Right atrium auricular region (tissue), 2 donors: Measurements from ENCODE around the gene ACACB. TPM values are rescaled to one million over a fixed set of nuclear protein-coding genes. Genes with fewer than 3 reads are reported as not detected.

Experiments
- DNase-seq: peaks from one replicate; pipeline ENCODE4 v3.0.0-alpha.2; 2019; ENCODE audit warnings: low spot score
- H3K27ac ChIP-seq, 2 donors: fragments of 200-600 bp; sonication (generic); 1 replicate in 1 of 2; 2 replicates in 1 of 2; pipeline ENCODE4 v1.5.1; 2016 to 2019
- H3K27me3 ChIP-seq, 2 donors: fragments of 200-600 bp; sonication (generic); one replicate each; pipeline versions ENCODE4 v1.5.1 to v1.6.0; 2017 to 2019
- H3K36me3 ChIP-seq: fragments of 200-600 bp; sonication (generic); one replicate; pipeline ENCODE4 v1.5.1; 2016
- H3K4me1 ChIP-seq, 2 donors: fragments of 200-600 bp; sonication (generic); one replicate each; pipeline versions ENCODE4 v1.5.1 to v1.6.0; 2017 to 2019
- H3K4me3 ChIP-seq, 2 donors: fragments of 200-600 bp; sonication (generic); 1 replicate in 1 of 2; 2 replicates in 1 of 2; pipeline ENCODE4 v1.5.1; 2017 to 2019; ENCODE audit warnings: mild to moderate bottlenecking in 1 of 2, moderate library complexity in 1 of 2
- H3K9me3 ChIP-seq, 2 donors: fragments of 200-600 bp; sonication (generic); one replicate each; pipeline ENCODE4 v1.5.1; 2019
- total RNA-seq, 2 donors: library from RNA; depleted of rRNA; stranded (reverse); fragments of >200 nt; gene quantifications; one replicate each; pipeline ENCODE4 v1.1.0, GENCODE V29; 2016
- TF ChIP-seq, protein P1 (sequence below), 2 donors: fragments of 200-600 bp; sonication (generic); IDR thresholded peaks; one replicate each; pipeline ENCODE4 v1.5.1; 2019; ENCODE audit warnings: antibody characterized with exemption in 2 of 2

The ACACB gene
- total RNA-seq, 2 donors from 2014 or later, result 76.8 to 104 TPM

DNA sequence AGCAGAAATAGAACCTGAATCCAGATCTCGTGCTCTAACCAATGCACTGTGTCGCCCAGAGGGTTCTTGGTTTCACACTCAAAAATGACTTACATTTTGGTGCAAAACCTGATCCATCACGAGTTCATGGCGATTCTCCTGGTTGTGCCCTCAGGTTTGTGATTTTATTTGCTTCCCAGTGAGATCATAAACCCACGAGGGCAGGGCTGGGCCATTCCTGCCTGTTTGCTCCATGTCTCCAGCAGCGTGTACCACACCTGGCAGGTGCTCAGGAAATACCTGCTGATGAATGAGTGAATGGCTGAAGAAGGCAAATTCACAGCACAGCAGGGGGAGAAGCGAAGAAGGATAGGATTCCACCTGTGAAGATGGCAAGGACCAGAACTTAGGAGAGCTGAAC lies 9.4 kb downstream of the ACACB start:
- peak overlapping the region; percentile 9 to 72 for H3K27ac ChIP-seq
- TF ChIP-seq, protein P1, sequence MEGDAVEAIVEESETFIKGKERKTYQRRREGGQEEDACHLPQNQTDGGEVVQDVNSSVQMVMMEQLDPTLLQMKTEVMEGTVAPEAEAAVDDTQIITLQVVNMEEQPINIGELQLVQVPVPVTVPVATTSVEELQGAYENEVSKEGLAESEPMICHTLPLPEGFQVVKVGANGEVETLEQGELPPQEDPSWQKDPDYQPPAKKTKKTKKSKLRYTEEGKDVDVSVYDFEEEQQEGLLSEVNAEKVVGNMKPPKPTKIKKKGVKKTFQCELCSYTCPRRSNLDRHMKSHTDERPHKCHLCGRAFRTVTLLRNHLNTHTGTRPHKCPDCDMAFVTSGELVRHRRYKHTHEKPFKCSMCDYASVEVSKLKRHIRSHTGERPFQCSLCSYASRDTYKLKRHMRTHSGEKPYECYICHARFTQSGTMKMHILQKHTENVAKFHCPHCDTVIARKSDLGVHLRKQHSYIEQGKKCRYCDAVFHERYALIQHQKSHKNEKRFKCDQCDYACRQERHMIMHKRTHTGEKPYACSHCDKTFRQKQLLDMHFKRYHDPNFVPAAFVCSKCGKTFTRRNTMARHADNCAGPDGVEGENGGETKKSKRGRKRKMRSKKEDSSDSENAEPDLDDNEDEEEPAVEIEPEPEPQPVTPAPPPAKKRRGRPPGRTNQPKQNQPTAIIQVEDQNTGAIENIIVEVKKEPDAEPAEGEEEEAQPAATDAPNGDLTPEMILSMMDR (IDR thresholded peaks at IDR 0.05), result no peak
- H3K9me3 ChIP-seq, result no peaks in the 10 kb centered on the region
- H3K27me3 ChIP-seq, result no peaks in the 10 kb centered on the region
- no peak overlapping the region for H3K4me3 ChIP-seq
- peaks cover 0 to 46% of the 10 kb centered on the region in 2 donors for H3K4me1 ChIP-seq
- DNase-seq, result no peak
- no peaks in the 10 kb centered on the region for H3K36me3 ChIP-seq

DNA sequence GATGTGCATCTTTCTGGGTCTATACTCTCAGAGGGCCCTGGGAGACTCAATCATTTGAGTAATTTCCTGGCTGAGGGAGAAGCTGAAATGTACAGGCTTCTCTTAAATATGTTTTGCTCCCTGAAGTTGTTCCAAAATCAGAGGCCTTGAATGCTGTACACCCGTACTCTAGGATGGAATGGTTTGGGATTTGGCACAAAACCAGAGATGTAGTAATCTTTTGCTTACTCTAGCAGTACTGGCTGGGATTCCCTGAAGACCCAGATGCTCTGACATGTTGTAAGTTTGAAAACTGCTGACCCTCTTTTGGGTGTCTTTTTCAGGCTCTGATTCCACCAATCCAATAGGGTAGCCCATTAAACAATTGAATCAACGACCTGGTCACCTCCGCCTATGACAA lies 10.4 kb downstream of the ACACB start:
- Histone ChIP-seq H3K4me1 (peaks cover 0 to 47% of the 10 kb centered on the region in 2 donors), H3K4me3 (no peak overlapping the region), H3K9me3 (no peaks in the 10 kb centered on the region), H3K36me3 (no peaks in the 10 kb centered on the region), H3K27ac (peak overlapping the region in 1 of 2 donors; percentile 72), H3K27me3 (no peaks in the 10 kb centered on the region)
- TF ChIP-seq, protein P1 (IDR thresholded peaks at IDR 0.05), result no peak
- DNase-seq, result no peak

DNA sequence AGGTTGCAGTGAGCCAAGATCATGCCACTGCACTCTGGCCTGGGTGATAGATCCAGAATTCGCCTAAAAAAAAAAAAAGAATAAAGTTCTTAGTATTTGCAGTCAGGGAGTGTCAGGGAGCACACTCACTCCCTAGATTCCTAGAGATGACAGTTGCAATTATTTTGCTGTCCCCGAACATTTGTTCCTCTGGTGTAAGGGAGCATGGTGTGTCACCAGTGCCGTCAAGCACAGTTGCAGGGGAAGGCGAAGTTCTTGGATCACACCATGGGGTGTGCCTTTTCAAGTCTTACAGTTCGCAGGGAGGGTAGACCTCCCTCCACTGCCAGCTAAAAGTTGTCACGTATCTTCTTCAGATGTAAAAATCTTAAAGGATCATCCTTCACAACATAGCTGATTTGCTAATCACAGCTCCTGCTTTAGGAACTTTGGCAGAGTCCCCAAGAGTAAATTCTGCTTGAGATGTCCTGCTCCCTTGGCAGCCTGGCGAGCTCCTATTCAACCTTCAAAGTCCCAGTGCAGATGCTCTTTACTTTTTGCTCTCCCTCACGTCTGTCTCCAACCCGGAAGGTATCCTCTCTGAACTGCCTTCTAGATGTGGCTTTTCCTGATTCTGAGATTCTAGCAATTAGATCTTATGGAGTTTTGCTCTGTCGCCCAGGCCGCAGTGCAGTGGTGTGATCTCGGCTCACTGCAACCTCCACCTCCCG lies 11.3 kb downstream of the ACACB start:
- TF ChIP-seq, protein P1 (IDR thresholded peaks at IDR 0.05), result no peak
- peaks cover 0 to 56% of the 10 kb centered on the region in 2 donors for H3K4me1 ChIP-seq
- peak overlapping the region; percentile 1 to 72 for H3K27ac ChIP-seq
- H3K27me3 ChIP-seq, result no peaks in the 10 kb centered on the region
- H3K36me3 ChIP-seq, result no peaks in the 10 kb centered on the region
- no peaks in the 10 kb centered on the region for H3K9me3 ChIP-seq
- no peak for DNase-seq
- H3K4me3 ChIP-seq, result no peak overlapping the region

DNA sequence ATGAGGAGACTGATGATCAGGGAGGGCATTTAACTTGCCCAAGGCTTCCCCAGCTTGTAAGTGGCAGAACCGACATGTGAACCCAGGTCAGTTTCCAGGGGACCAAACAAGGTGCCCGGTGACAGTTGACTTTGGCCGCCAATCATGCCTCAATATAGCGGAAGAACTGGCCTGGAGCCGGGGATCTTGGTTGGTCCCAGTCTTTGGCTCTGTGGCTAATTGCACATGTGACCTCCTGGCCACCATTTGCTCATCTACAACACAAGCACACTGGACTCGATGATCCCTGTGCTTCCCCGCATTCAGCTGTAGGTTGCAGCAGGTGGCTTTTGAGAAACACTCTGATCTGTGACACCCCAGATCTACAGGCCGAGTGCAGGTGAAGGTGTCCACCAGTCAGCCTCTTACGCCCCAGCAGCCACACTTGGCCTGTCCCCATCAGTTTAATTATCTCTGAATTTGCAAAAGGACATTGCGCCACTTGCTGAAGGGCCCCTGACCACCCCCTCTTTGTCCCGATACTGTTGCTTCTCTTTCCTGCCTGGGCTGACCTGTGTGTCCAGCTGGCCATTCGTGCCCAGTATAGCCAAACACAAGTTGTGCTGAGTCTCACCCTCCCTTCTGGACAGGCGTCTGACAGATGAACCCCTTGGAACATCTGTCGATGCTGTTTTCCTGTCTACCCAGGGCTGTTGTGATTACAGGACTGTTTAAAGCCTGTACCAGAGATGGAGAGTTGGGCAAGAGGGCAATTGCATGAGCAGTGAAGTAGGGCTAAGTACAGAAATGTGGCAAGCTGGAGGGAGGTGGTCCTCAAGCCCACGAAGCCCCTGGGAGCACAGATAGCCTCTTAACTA lies 14.1 kb downstream of the ACACB start:
- Histone ChIP-seq H3K9me3 (no peaks in the 10 kb centered on the region), H3K36me3 (no peaks in the 10 kb centered on the region), H3K4me1 (peaks cover 0 to 60% of the 10 kb centered on the region in 2 donors), H3K27me3 (no peaks in the 10 kb centered on the region), H3K27ac (peak overlapping the region; percentile 82 to 88), H3K4me3 (no peak overlapping the region)
- no peak for DNase-seq
- TF ChIP-seq, protein P1 (IDR thresholded peaks at IDR 0.05), result no peak

DNA sequence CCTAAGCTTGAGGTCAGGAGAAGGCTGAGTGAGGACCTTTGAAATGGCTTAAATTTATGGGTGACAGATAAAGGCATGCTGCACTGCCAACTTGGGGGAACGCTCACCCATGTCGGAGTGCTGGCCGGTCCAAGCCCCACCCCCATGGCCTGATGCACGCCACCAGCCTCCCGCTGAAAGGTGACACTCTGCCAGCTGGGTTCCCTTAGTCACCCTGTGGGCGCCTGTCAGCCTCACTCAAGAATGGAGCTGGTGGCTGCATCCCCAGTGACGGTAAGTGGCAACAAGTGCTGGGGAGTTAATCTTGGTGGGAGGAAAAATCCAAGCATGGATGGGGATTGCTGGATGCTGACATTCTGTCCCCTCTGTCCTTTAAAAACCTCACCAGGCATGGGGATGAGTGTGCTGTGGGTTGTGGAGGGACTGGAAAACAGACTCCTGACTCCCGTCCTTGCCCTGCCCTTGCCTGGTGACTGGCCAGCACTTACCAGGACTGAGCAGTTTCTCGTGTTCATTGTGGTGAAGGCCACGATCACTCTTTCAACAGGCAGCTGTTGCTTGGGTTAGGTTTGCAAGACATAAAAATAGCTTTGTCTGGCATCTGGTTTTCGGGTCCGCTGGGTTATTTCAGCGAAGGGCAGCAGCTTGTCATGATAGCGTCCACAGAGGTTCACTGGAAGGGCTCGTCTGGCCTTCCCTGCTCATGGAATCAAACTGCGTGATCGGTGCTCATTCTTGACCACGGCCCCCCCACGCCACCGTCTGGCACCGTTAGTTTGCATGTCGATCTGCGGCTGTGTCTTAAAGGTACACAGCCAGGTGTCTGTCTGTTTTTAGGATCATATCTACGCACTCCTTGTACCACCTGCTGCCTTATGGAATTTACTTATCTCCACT lies 15.0 kb downstream of the ACACB start:
- H3K4me1 ChIP-seq, result peaks cover 0 to 55% of the 10 kb centered on the region in 2 donors
- H3K9me3 ChIP-seq, result no peaks in the 10 kb centered on the region
- DNase-seq, result peak; percentile 77
- TF ChIP-seq, protein P1 (IDR thresholded peaks at IDR 0.05), result no peak
- H3K27me3 ChIP-seq, result no peaks in the 10 kb centered on the region
- H3K4me3 ChIP-seq, result peak overlapping the region; percentile 14 to 18
- peak overlapping the region; percentile 82 to 88 for H3K27ac ChIP-seq
- no peaks in the 10 kb centered on the region for H3K36me3 ChIP-seq
